ENCODE results near the gene PPIE. TPM values are rescaled to one million over a fixed set of nuclear protein-coding genes. Genes with fewer than 3 reads are reported as not detected.
A peak's percentile ranks its signal among the peaks of the same experiment; 100 is the strongest.

PPIE gene
- total and polyA plus RNA-seq, 2 of the 13 experiments (the other 11 are each of a cell fraction or from before 2014, with no cell fraction given), result 15.3 to 26.3 TPM

- Histone ChIP-seq H3K36me3 (replicated peaks in 1 of 2; ENCODE audit: control insufficient read depth in 1 of 2, insufficient read depth in 2 of 2, low read length in 2 of 2) (no peaks in the 10 kb centered on the region), H3K79me2 (ENCODE audit: insufficient read depth, low read length) (no peaks in the 10 kb centered on the region), H3K9me3 (ENCODE audit: low read length) (no peaks in the 10 kb centered on the region), H4K20me1 (ENCODE audit: insufficient read depth, low read length) (no peaks in the 10 kb centered on the region), H3K9ac (ENCODE audit: insufficient read depth, low read depth, low read length) (no peak overlapping the region), H3K4me1 (ENCODE audit: insufficient read depth, low read length) (no peaks in the 10 kb centered on the region), H3K4me2 (ENCODE audit: low read depth, low read length) (peak overlapping the region; percentile 27; the same call in 1 of the 2 replicates), H3K27ac (ENCODE audit: extremely low read length, insufficient read depth, low read length) (no peak overlapping the region), H3K4me3 (replicated peaks in 1 of 3; ENCODE audit: insufficient read depth in 1 of 3, low read depth in 2 of 3, low read length in 3 of 3) (no peak overlapping the region), H2AFZ (ENCODE audit: low read length) (no peak overlapping the region), H3K27me3 (ENCODE audit: control insufficient read depth in 1 of 2, insufficient read depth in 2 of 2, low read length in 2 of 2) (peaks cover 0 to 7% of the 10 kb centered on the region in 2 experiments; a peak in 1 of 5 replicates)
- in situ Hi-C loops (cut with HindIII; ENCODE audit: extremely low pct_ligation_motif_present, low pct_unique_long_range_greater_than_20kb) (loop anchor here (10.0 kb wide), 1 partner anchor 116 kb away; no protein-coding TSS in a partner anchor), intact Hi-C loops (cut with micrococcal nuclease; ENCODE audit: unreplicated experiment) (loop anchor here (5.0 kb wide), 1 partner anchor 48 kb away; the partner anchor contains the start of gene NT5C1A)
- no TSS peak for BruUV-seq (replicated peaks)
- ATAC-seq (peak; percentile 29; the same call in 1 of the 3 replicates), FAIRE-seq (peak; percentile 72), DNase-seq (ENCODE audit: low spot score) (peak; percentile 51)
- POLR2A ChIA-PET, result no interaction called here
- CTCF ChIA-PET (ENCODE audit: low intra/inter-chr PET ratio, low total read pairs), result interaction anchor here (0.6 to 2.8 kb wide), 5 partner anchors 17 to 114 kb away, joined by 3 to 17 read pairs (median 8); partner anchors contain the start of gene NT5C1A
- WGBS (ENCODE audit: low lambda C conversion rate), result 19% methylated on average over 7 of the region's 7 CpGs
- TF ChIP-seq ZNF33B (CRISPR knock-in tag; IDR thresholded peaks at IDR 0.05) (no peak), ZSCAN22 (CRISPR knock-in tag; IDR thresholded peaks at IDR 0.05) (no peak), ZNF576 (CRISPR knock-in tag; IDR thresholded peaks at IDR 0.05) (no peak), SMC3 (IDR thresholded peaks at IDR 0.05; ENCODE audit: low read length) (peak; percentile 59), GABPB1 (CRISPR knock-in tag; IDR thresholded peaks at IDR 0.05) (no peak), TEF (CRISPR knock-in tag; IDR thresholded peaks at IDR 0.05) (no peak), ATF4 (CRISPR knock-in tag; IDR thresholded peaks at IDR 0.05) (peak in 1 of 2 experiments; percentile 43; a peak in 1 of 4 replicates), ARID3A (IDR thresholded peaks at IDR 0.05; ENCODE audit: low read depth, low read length) (peak; percentile 70; the same call in 1 of the 2 replicates), STAG1 (CRISPR knock-in tag; IDR thresholded peaks at IDR 0.05) (peak; percentile 71), FOXC1 (CRISPR knock-in tag; IDR thresholded peaks at IDR 0.05; ENCODE audit: borderline replicate concordance) (no peak), GPBP1L1 (CRISPR knock-in tag; IDR thresholded peaks at IDR 0.05) (no peak), RFX3 (CRISPR knock-in tag; IDR thresholded peaks at IDR 0.05) (peak; percentile 33; the same call in 1 of the 2 replicates), TBP (CRISPR knock-in tag; IDR thresholded peaks at IDR 0.05) (no peak), CERS6 (CRISPR knock-in tag; IDR thresholded peaks at IDR 0.05) (no peak), CEBPB (IDR thresholded peaks at IDR 0.05; ENCODE audit: borderline replicate concordance, low read depth, low read length) (peak; percentile 49)
Observed at GRCh38 chr1:39720094-39720999, 18.3 kb upstream of the PPIE start.
